ENCODE data around the gene PEX10. TPM values are rescaled to one million over a fixed set of nuclear protein-coding genes. Genes with fewer than 3 reads are reported as not detected.

PEX10 gene
- total RNA-seq, 1 donor from 2014 or later = 26.5 TPM

- DNase-seq (ENCODE audit: low read depth) = no peak
- no peak overlapping the region for H3K4me3 ChIP-seq (ENCODE audit: low read depth, low read length)
- TF ChIP-seq CTCF (conservative IDR thresholded peaks at IDR 0.05; ENCODE audit: low read depth, low read length) = no peak
These were observed 25.4 kb downstream of the PEX10 start for GRCh38 chr1:2386636-2387611.

- no peak for TF ChIP-seq CTCF (conservative IDR thresholded peaks at IDR 0.05; ENCODE audit: low read depth, low read length)
- no peak overlapping the region for H3K4me3 ChIP-seq (ENCODE audit: low read depth, low read length)
- no peak for DNase-seq (ENCODE audit: low read depth)
These were observed 26.6 kb downstream of the PEX10 start for GRCh38 chr1:2385606-2386280.

GRCh38 chr1:2384941-2385481 is 27.4 kb downstream of the PEX10 start:
- H3K4me3 ChIP-seq (ENCODE audit: low read depth, low read length) = no peak overlapping the region
- no peak for TF ChIP-seq CTCF (conservative IDR thresholded peaks at IDR 0.05; ENCODE audit: low read depth, low read length)
- no peak for DNase-seq (ENCODE audit: low read depth)

- DNase-seq (ENCODE audit: low read depth) = no peak
- no peak for TF ChIP-seq CTCF (conservative IDR thresholded peaks at IDR 0.05; ENCODE audit: low read depth, low read length)
- no peak overlapping the region for H3K4me3 ChIP-seq (ENCODE audit: low read depth, low read length)
These were observed 28.1 kb downstream of the PEX10 start for GRCh38 chr1:2384130-2384860.

GRCh38 chr1:2383576-2383975 is 28.8 kb downstream of the PEX10 start:
- H3K4me3 ChIP-seq (ENCODE audit: low read depth, low read length) = no peak overlapping the region
- DNase-seq (ENCODE audit: low read depth) = no peak
- no peak for TF ChIP-seq CTCF (conservative IDR thresholded peaks at IDR 0.05; ENCODE audit: low read depth, low read length)

- peak; percentile 61 for TF ChIP-seq CTCF (conservative IDR thresholded peaks at IDR 0.05; ENCODE audit: low read depth, low read length)
- no peak overlapping the region for H3K4me3 ChIP-seq (ENCODE audit: low read depth, low read length)
- no peak for DNase-seq (ENCODE audit: low read depth)
These were observed 29.6 kb downstream of the PEX10 start for GRCh38 chr1:2382621-2383361.

Measured in epithelial cell of proximal tubule (primary cell).